CD4-positive, alpha-beta T cell treated with Interferon alpha-2 for 1 hour (primary cell): ENCODE data around the gene HSCB.
"Not testable (repeated sequence)": the region's sequence is repeated elsewhere in the genome, so short reads cannot be mapped to it uniquely, and the experiment has no call there.

Experiments used
- DNase-seq, 2 donors: peaks; one replicate each; pipeline ENCODE4 v3.0.0-alpha.2; 2020 to 2022

HSCB gene

DNA sequence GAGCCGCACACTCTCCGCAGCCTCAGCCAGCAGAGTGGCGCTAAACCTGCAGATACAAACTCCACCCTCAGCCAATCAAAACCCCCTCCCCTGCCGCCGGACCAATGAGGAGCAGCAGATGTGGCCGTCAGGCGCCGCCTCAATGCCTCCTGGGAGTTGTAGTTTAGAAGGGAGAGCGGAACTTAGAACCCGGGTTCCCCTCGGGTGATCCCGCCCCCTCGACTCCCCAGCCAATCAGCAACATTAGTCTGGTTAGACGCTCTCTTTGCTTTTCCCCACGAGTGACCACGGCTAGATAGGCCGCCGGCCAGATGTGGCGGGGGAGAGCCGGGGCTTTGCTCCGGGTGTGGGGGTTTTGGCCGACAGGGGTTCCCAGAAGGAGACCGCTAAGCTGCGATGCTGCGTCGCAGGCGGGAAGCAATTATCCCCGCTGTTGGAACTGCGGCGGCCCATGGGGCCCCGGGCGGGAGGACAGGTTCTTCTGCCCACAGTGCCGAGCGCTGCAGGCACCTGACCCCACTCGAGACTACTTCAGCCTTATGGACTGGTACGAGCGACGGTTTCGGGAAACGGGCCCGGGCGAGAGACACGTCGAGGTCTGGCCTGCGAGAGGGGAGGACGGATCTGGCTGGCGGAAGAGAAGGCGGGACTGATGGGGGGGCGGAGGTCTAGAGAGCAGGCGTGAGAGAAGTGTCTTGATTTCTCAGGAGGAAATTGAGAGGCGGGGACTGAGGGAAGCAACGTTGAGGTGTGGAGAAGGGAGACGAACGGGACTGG, at the start of gene HSCB, which contains the start of gene CHEK2:
HSCB (plus strand) TSS at position 255 of the 777 bp plus-strand sequence; CDS start at position 312, 57 bp downstream.
CHEK2 (minus strand) TSS at position 36 of the 777 bp plus-strand sequence. CDS start 7,099 bp downstream, outside the sequence.
- peak; percentile 98 for DNase-seq

DNA sequence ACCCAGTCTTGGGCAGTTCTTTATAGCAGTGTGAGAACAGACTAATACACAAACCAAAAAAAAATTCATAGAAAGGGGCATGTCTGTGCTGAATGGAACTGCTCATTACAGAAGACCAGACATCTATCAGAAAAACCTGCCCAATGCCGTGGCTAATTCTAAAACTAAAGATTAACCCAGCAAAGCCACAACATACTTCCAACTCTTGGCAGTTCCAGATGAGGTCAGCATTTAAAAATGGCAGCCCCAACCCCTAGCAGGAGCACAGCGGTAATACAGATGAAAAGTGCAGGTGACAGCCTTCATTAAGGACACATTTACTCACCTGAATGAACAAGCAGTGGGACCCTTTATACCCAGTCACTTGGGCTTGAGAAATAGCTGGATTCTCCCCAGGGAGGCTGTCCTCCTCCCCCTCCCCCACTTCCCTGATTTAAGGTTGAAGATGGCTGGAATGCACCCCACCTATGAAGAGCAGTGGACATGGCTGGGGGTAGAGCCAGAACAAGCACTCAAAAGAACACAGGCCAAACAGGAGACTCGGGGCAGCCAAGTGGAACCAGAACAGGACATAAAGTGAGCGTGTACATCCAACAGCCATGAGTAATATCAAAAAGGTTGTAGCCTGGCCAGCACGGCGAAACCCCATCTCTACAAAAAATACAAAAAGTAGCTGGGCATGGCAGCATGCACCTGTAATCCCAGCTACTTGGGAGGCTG, 48.6 kb upstream of the HSCB start:
- DNase-seq = not testable (repeated sequence)

DNA sequence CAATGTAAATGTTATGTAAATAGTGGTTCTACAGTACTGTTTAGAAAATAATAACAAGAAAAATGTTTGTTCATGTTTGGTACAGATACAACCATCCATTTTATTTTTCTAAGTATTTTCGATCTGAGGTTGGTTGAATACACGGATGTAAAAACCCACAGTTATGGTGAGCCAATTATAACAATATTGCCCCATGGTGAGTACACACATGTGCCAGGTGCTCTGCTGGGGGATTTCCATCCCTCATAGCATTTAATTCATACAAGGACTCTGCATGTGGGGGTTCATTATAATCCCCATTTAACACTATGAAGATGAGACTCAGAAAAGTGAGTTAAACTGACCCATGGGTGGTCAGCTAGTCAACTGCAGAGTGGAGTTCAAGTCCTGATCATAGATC, 38.9 kb upstream of the HSCB start:
- no peak for DNase-seq

DNA sequence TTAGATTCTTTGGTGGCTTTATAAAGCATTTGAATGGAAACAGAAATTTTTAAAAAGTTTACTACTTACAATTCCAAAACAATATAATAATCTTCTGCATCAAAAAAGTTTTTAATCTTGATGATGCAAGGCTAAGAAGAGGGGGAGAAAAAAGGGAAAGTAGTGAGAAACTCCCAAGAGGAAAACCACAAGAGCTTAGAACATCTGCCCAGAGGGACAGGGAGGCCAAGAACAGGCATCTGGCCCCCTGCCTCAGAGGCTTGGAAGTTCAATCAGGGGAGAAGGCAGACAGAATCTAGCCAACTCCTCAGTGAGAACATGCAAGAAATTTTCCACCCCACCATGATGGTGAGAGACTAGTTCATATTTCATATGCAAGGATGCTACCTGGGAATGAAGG, 38.4 kb upstream of the HSCB start:
- DNase-seq = no peak

DNA sequence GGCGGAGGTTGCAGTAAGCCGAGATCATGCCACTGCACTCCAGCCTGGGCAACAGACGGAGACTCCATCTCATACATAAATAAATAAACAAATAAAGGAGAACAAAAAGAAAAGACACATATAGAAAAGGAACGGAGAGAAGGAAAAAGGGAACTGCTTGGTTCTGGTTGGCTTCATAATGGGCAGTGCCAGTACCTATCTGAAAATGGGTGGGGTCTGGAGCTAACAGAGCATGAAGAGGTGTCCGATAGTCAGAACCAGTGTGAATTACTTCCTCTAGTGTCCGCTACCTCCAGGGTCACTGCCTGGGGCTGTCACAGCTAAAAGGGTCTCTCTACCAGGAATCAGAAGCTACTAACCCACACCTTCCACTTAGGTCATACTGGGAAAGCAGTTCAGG, 35.0 kb upstream of the HSCB start:
- DNase-seq = no peak

DNA sequence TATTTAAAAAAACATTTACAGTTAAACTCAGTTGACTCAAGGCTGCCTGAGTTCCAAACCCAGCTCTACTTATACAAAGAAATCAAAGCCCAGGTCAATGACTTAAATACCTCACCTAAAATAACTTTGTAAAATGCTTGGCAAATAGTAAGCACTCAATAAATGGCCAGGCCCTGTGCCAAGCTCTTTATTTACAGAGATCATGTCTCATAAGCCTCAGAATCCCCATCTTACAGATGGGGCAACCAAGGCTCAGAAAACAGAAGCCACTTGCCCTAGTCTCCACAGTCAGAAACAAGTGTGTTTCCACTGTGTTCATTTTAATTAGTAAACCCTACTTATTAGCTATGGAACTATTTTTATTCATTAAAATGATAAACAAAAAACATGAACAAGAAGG, 31.7 kb upstream of the HSCB start:
- DNase-seq = no peak

- no peak for DNase-seq
Measured at GRCh38 chr22:28710576-28711191, 31.2 kb upstream of the HSCB start.

DNA sequence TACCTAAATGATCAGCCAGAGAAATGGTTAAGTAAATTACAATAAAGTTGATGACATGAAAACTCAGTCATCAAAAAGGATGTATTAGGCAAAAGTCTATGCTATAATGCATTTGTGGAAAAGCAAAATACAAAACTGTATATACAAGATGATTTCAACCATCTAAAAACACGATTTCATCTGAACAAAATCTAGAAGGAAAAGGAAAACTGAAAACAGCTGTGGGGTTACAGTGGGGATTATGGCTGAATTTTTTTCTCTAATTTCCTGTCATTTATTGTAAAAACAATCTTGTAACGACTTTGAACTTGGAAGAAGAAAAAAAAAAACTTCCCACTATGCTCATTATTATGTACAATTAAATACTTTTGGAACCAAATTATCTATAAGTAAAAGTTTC, 30.5 kb upstream of the HSCB start:
- DNase-seq = no peak

DNA sequence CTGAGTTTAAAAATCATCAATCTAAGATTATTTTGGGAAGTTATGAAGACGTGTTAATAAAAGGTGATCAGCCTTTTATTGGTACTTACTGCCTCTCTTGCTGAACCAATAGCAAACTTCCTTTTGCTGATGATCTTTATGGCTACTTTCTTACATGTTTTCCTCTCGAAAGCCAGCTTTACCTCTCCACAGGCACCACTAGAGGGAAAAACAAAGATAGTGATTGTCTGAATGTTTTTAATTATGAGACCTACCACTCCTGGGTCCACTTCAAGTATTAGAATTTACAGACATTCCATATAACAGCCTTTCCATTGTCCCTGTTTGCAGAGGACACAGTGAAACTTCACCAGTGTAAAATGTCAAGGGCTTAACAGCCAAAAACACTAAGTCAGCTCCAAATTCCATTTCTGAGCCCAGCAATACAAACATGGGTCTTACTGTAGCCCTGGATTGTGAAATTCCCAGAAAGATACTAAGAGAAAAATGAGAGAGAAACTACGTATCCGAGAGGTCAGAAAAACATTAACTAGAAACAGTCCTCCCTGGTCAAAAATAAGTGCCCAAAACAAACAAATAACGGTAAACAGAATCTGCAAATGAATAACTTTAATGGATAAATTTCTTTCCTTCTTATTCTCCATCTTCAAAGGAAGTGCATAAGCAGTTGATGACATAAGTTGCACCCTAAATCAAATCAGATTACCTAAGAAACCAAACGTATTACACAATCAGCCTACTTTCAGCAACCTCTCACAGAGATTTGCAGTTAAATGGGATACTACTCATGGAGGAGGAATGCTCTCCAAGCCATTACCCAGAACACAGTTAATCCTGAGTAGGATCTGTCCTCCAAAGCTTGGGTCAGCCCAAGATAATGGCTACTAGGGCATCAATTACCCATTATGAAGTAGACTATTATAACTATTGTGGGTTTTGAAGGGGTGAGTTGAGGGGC, 29.7 kb upstream of the HSCB start:
- no peak for DNase-seq

DNA sequence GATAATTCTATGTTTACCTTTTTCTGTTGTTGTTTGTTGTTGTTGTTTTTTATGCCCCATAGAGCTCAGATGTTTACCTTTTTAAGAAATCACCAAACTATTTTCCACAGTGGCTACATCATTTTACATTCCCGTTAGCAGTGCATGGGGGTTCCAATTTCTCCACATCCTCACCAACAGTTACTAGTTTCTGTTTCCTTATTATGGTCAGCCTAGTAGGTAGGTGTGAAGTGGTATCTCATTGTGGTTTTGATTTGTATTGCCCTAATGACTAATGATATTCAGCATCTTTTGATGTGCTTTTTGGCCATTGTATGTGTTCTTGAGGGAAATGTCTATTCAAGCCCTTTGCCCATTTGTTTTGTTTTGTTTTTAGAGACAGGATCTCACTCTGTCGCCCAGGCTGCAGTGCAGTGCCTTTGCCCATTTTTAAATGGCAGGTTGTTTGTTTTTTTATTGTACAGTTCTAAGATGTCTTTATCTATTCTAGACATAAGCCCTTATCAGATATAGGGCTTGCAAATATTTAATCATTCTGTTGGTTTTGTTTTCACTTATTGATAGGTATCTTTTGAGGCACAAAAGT, 27.7 kb upstream of the HSCB start:
- peak in 1 of 2 donors; percentile 2 for DNase-seq

GRCh38 chr22:28715611-28716010, 26.2 kb upstream of the HSCB start:
- no peak for DNase-seq

- no peak for DNase-seq
Measured at GRCh38 chr22:28716686-28717085, 25.2 kb upstream of the HSCB start.

DNA sequence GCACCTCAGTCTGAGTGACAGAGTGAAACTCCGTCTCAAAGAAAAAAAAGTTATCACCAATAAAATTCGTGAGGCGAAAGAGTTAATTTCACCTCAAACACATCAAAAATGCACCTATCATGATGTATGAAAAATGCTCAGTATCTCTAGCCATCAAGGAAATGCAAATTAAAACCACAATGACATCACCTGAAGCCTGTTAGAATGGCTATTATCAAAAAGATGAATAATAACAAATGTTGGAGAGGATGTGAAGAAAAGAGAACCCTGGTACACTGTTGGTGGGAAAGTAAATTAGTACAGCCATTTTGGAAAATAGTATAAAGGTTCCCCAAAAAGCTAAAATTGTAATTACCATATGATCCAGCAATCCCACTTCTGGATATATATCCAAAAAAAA, 23.8 kb upstream of the HSCB start:
- no peak for DNase-seq

GRCh38 chr22:28728002-28728401, 13.8 kb upstream of the HSCB start:
- DNase-seq = no peak

DNA sequence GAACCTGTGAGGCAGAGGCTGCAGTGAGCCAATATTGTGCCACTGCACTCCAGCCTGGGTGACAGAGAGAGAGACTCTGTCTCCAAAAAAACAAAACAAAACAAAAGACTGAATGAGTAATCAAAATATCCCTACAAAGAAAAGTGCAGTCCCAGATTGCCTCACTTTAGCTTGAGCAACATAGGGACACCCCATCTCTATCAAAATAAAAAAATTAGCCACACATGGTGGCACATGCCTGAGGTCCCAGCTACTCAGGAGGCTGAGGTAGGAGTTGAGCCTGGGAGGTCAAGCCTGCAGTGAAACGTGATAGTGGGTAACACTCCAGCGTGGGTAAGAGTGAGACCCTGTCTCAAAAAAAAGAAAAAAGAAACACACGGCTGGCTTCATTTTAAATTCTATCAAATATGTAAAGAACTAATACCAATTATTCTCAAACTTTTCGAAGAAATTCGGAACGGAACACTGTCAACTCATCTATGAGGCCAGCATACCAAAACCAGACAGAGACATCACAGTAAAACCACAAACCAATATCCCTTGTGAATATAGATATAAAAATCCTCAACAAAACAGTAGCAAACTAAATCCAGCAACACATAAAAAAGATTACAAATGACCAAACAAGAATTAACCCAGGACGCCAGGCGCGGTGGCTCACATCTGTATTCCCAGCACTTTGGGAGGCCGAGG, 13.1 kb upstream of the HSCB start:
- no peak for DNase-seq

DNA sequence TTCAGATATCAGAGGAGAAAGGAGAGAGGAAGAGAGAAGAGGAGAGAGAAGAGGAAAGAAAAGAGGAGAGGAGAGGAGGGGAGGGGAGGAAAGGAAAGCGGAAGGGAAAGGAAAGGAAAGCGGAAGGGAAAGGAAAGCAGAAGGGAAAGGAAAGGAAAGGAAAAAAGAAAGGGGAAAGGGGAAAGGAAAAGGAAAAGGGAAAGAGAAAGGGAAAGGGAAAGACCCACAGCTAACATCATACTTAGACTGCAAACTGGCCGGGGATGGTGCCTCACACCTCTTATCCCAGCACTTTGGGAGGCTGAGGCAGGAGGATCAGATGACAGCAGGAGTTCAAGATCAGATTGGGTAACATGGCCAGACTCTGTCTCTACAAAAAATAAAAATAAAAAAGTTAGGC, 11.7 kb upstream of the HSCB start:
- DNase-seq = no peak

GRCh38 chr22:28734393-28734792, 7.4 kb upstream of the HSCB start:
- DNase-seq = no peak

DNA sequence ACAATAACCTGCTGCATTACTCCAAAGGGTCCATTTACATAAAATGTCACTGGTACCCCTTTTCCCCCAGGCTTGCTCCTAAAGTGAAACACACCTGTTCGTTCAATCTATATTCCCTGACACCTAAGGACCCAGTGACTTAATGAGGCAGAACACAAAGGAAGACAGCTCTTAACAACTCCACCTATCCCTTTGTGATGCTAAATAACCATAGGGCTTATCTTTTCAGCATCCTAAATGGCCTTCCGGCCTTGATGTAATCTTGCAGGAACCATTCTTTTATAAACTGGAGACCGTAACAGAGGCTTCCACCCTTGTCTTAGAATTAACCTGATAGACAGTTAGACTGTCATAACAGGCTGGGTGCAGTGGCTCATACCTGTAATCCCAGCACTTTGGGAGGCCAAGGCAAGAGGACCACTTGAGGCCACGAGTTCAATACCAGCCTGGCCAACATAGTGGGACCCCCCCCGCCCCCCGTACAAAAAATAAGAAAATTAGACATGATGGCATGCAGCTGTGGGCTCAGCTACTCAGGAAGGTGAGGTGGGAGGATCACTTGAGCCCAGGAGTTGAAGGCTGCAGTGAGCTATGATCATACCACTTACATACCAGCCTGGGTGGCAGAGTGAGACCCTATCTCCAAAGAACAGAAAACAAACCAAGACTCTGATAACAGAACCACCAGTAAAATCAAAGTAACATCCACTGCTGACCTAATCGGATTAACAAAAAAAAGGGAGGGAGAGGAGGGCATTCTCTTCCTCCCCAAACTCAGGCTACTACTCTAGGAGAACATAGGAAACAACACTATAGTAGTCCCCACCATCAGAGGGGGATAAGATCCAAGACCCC, 5.3 kb upstream of the HSCB start:
- DNase-seq = no peak

DNA sequence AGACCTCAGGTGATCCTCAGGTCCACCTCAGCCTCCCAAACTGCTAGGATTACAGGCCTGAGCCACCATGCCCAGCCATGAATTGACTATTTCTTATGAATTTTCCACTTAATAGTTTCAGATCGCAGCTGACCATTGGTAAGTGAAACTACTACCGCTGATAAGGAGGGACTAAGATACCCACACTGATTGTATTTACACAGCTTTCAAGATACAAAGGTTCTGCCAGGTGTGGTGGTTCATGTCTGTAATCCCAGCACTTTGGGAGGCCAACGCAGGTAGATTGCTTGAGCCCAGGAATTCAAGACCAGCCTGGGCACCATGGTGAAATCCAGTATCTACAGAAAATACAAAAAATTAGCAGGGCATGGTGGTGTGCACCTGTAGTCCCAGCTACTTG, 4.1 kb upstream of the HSCB start:
- DNase-seq = no peak

DNA sequence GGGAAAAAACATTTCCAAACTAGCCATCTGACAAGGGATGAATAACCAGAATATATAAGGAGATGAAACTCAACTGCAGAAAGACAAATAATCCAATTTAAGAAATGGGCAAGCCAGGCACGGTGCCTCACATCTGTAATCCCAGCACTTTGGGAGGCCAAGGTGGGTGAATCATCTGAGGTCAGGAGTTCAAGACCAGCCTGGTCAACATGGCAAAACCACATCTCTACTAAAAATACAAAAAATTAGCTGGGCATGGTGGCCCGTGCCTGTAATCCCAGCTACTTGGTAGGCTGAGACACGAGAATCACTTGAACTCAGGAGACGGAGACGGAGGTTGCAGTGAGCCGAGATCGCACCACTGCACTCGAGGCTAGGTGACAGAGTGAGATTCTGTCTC, 3.0 kb upstream of the HSCB start:
- DNase-seq = not testable (repeated sequence)
